ENCODE results near the gene LGI2. TPM values are rescaled to one million over a fixed set of nuclear protein-coding genes. Genes with fewer than 3 reads are reported as not detected.

LGI2 gene
- total and polyA plus RNA-seq, 2 of the 8 experiments (the other 6 are each of a cell fraction or from before 2014, with no cell fraction given) = 2.3 to 4.0 TPM

GRCh38 chr4:25075851-25076250, 45.1 kb upstream of the LGI2 start (continued):
- no peak for TF ChIP-seq CHD7 (IDR thresholded peaks at IDR 0.05; ENCODE audit: insufficient replicate concordance, low read length)
- TF ChIP-seq TCF12 (IDR thresholded peaks at IDR 0.05; ENCODE audit: low read depth, low read length) = no peak
- no peak for TF ChIP-seq SP4 (IDR thresholded peaks at IDR 0.05; ENCODE audit: low read length)

Measured in H1 (cell line).